ENCODE results near the gene ADPRS.

Gene ADPRS

DNA sequence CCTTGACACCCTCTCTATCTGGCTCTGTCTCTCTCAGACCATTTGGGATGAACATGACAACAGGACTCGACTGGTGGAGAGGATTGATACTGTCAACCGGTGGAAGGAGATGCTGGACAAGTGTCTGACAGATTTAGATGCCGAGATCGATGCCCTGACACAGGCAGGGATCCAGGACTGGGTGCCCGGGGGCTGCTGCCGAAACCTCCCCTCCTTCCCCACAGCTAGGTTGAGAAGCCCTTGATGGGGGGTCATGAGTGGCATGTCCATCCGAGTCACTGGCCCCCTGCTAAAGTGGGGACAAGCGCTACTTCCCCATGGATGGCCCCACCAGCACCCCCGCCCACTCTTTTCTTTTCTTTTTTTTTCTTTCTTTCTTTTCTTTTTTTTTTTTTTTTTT lies 3.6 kb upstream of the ADPRS start:
- intact Hi-C loops (cut with DNase I; ENCODE audit: low total_unique reads), result no loop called here

DNA sequence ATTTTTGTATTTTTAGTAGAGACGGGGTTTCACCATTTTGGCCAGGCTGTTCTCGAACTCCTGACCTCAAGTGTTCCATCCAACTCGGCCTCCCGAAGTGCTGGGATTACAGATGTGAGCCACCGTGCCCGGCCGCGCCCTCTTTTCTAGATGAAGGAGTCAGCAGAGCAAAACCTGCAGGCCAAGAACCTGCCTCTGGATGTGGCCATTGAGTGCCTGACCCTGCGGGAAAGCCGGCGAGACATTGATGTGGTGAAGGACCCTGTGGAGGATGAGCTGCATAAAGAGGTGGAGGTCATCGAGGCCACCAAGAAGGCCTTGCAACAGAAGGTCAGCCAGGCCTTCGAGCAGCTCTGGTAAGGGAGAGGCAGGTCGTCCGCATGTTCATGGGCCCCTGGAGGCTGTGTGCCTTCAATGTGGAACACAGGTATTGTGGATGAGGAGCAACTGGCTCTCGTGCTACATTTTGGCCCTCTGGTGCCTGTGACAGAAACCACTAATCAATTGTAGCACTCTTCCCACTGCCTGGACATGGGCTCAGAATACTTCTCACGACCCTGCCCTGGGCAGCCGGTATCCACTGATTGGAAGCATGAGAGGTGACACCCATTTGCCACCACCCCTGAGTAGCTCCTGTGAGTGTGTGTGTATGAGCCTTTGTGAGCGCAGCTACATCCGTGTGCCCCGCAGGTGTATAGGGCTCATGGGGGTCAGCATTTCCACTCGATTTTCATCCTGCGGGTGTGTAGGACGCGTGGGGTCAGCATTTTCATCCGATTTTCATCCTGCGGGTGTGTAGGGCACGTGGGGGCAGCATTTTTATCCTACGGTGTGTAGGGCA lies 2.8 kb upstream of the ADPRS start:
- Histone ChIP-seq H3K4me1 (peaks cover 0 to 39% (median 32%) of the 10 kb centered on the region in 4 donors), H3K36me3 (peaks cover 0 to 7% (median under 1%) of the 10 kb centered on the region in 3 donors), H3K27ac (no peak overlapping the region), H3K27me3 (peaks cover 0 to 38% of the 10 kb centered on the region in 2 donors), H3K9me3 (no peaks in the 10 kb centered on the region), H3K4me3 (no peak overlapping the region)
- no peak for DNase-seq
- TF ChIP-seq, protein P1, sequence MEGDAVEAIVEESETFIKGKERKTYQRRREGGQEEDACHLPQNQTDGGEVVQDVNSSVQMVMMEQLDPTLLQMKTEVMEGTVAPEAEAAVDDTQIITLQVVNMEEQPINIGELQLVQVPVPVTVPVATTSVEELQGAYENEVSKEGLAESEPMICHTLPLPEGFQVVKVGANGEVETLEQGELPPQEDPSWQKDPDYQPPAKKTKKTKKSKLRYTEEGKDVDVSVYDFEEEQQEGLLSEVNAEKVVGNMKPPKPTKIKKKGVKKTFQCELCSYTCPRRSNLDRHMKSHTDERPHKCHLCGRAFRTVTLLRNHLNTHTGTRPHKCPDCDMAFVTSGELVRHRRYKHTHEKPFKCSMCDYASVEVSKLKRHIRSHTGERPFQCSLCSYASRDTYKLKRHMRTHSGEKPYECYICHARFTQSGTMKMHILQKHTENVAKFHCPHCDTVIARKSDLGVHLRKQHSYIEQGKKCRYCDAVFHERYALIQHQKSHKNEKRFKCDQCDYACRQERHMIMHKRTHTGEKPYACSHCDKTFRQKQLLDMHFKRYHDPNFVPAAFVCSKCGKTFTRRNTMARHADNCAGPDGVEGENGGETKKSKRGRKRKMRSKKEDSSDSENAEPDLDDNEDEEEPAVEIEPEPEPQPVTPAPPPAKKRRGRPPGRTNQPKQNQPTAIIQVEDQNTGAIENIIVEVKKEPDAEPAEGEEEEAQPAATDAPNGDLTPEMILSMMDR (IDR thresholded peaks at IDR 0.05), result no peak
- intact Hi-C loops (cut with DNase I; ENCODE audit: low total_unique reads), result no loop called here

More for the DNA sequence above, 3.6 kb upstream of the ADPRS start:
- TF ChIP-seq, protein P1 (IDR thresholded peaks at IDR 0.05), result no peak
- H3K4me1 ChIP-seq, result peaks cover 0 to 31% (median 27%) of the 10 kb centered on the region in 4 donors
- no peak overlapping the region for H3K4me3 ChIP-seq
- H3K36me3 ChIP-seq, result no peaks in the 10 kb centered on the region
- DNase-seq, result no peak
- H3K9me3 ChIP-seq, result no peaks in the 10 kb centered on the region
- H3K27ac ChIP-seq, result no peak overlapping the region
- peaks cover 0 to 38% of the 10 kb centered on the region in 2 donors for H3K27me3 ChIP-seq

DNA sequence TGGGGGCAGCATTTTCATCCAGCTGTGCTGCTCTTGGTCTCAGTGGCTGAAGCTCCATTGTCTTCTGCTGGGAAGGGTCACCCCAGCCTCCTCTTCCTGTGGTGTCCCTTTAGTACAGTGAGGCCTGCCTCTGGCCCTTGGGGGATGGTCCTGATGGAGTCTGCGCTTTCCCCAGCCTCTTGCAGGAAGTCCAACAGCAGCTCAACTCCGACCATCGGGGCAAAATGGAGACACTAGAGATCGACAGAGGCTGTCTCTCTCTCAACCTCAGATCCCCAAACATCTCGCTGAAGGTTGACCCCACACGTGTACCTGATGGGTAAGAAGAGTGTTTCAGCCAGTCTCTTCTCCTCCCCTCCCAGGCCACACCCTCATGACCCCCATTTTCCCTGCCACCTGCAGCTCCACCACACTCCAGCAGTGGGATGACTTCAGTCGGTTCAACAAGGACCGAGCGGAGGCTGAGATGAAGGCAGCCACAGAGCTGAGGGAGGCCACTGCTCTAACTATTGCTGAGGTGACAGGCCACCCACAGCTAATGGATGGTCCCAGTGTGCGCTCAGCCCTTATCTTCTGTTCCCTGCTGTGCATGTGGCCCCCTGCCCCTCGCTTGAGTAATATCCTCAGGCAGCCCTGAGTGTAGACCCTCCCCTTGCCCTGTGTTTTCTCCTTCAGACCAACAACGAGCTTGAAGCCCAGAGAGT lies 2.0 kb upstream of the ADPRS start:
- DNase-seq, result no peak

DNA sequence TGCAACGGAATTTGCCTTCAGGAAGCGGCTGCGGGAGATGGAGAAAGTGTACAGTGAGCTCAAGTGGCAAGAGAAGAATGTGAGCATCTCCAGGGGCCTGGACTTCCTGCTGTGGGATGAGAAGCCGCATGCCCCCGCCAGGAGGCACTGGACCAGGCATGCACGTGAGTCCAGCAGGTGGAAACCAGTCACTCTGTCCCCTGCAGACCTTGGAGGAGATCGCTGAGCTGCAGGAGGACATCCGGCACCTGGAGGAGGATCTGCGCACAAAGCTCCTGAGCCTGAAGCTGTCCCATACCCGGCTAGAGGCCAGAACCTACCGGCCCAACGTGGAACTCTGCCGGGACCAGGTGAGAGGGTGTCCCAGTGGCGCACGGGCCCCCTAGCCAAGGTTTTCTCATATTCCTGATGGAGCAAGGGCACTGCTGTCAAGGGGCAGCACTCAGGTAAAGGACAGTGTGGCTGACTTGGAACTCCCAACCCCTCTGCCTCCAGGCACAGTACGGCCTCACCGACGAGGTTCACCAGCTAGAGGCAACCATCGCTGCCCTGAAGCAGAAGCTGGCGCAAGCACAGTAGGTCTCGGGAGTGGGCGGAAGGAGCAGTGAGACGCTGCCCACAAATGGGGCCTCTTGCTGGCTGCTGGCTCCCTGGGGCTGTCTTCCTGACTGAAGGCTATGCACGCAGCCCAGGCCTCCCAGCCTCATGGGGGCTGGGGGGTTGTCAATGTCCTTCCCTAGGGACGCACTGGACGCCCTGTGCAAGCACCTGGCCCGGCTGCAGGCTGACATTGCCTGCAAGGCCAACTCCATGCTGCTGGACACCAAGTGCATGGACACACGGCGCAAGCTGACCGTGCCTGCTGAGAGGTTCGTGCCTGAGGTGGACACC lies 1.2 kb upstream of the ADPRS start:
- intact Hi-C loops (cut with DNase I; ENCODE audit: low total_unique reads), result no loop called here
- TF ChIP-seq, protein P1 (IDR thresholded peaks at IDR 0.05), result no peak
- no peak overlapping the region for H3K4me3 ChIP-seq

More for the DNA sequence above, 2.0 kb upstream of the ADPRS start:
- no peaks in the 10 kb centered on the region for H3K9me3 ChIP-seq
- intact Hi-C loops (cut with DNase I; ENCODE audit: low total_unique reads), result no loop called here
- H3K36me3 ChIP-seq, result peaks cover 3 to 15% (median 8%) of the 10 kb centered on the region in 3 donors
- TF ChIP-seq, protein P1 (IDR thresholded peaks at IDR 0.05), result no peak
- H3K4me3 ChIP-seq, result no peak overlapping the region
- H3K27me3 ChIP-seq, result peaks cover 0 to 38% of the 10 kb centered on the region in 2 donors
- H3K4me1 ChIP-seq, result peaks cover 0 to 45% (median 38%) of the 10 kb centered on the region in 4 donors
- H3K27ac ChIP-seq, result no peak overlapping the region

DNA sequence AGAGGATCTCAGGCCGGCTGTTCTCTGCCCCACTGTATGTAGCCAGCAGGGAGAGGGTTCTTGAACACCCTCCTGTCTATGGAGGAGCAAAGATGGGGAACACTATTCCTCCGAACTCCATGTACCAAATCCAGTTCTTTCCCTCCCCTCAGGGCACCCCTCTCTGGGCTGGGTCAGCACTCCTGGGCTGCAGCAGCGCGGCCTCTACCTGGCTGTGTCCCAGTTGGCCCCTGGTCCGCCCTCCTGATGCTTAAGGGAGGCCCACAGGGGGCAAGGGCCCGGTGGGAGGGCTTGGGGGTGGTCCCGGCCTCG lies 471 bp upstream of the ADPRS start:
- Histone ChIP-seq H3K4me3 (peak overlapping the region; percentile 71 to 86), H3K9me3 (no peaks in the 10 kb centered on the region), H3K27me3 (peaks cover 0 to 34% of the 10 kb centered on the region in 2 donors), H3K36me3 (peaks cover 19 to 30% (median 23%) of the 10 kb centered on the region in 3 donors), H3K27ac (peak overlapping the region; percentile 87 to 90), H3K4me1 (peaks cover 0 to 52% (median 41%) of the 10 kb centered on the region in 4 donors)
- TF ChIP-seq, protein P1 (IDR thresholded peaks at IDR 0.05), result no peak
- intact Hi-C loops (cut with DNase I; ENCODE audit: low total_unique reads), result no loop called here
- DNase-seq, result no peak

More for the DNA sequence above, 1.2 kb upstream of the ADPRS start:
- no peaks in the 10 kb centered on the region for H3K9me3 ChIP-seq
- peaks cover 0 to 48% (median 38%) of the 10 kb centered on the region in 4 donors for H3K4me1 ChIP-seq
- peaks cover 11 to 23% (median 16%) of the 10 kb centered on the region in 3 donors for H3K36me3 ChIP-seq
- peaks cover 0 to 38% of the 10 kb centered on the region in 2 donors for H3K27me3 ChIP-seq
- DNase-seq, result no peak
- no peak overlapping the region for H3K27ac ChIP-seq
